Muscle of leg (tissue), 11 donors: ENCODE data around the gene RAB3GAP1. TPM values are rescaled to one million over a fixed set of nuclear protein-coding genes. Genes with fewer than 3 reads are reported as not detected.

Source experiments
- DNase-seq: peaks from one replicate; pipeline ENCODE4 v3.0.0; 2013
- H3K27ac ChIP-seq: one replicate; pipeline ENCODE4 v1.5.1; 2013; ENCODE audit warnings: mild to moderate bottlenecking, low read length, control low read depth
- H3K27me3 ChIP-seq: one replicate; pipeline ENCODE4 v1.6.1; 2013; ENCODE audit warnings: low read length; ENCODE audit not compliant: control insufficient read depth, insufficient read depth
- H3K36me3 ChIP-seq: one replicate; pipeline ENCODE4 v1.6.1; 2013; ENCODE audit warnings: low read length; ENCODE audit not compliant: control insufficient read depth, insufficient read depth
- H3K4me1 ChIP-seq: one replicate; pipeline ENCODE4 v1.6.1; 2013; ENCODE audit warnings: low read length; ENCODE audit not compliant: control insufficient read depth, insufficient read depth
- H3K4me3 ChIP-seq: one replicate; pipeline ENCODE4 v1.5.1; 2013; ENCODE audit warnings: low read length, control low read depth
- H3K9me3 ChIP-seq: replicated peaks from 2 replicates; pipeline ENCODE4 v1.6.1; 2013; ENCODE audit warnings: low read depth, low read length; ENCODE audit not compliant: control insufficient read depth
- WGBS: methylation state at CpG from one replicate; pipeline ENCODE4 v1.1.5; 2013; ENCODE audit warnings: missing lambda C conversion rate; ENCODE audit not compliant: insufficient coverage; 5-methylcytosine and 5-hydroxymethylcytosine counted together
- polyA plus RNA-seq, 8 donors: library from polyadenylated mRNA; unstranded; fragments of 120-200 nt; gene quantifications; one replicate each; pipeline versions ENCODE4 v1.2.1 to v1.2.3, GENCODE V29; 2013; ENCODE audit warnings: inconsistent platforms in 1 of 8, low replicate concordance in 1 of 8; ENCODE audit not compliant: insufficient read length in 8 of 8, insufficient read depth in 1 of 8
- total RNA-seq: library from RNA; stranded (reverse); fragments of 120-200 nt; gene quantifications from one replicate; pipeline ENCODE4 v1.2.4, GENCODE V29; 2013

RAB3GAP1 gene
- total and polyA plus RNA-seq, 9 donors, result 28.7 to 38.3 (median 33.5) TPM

DNA sequence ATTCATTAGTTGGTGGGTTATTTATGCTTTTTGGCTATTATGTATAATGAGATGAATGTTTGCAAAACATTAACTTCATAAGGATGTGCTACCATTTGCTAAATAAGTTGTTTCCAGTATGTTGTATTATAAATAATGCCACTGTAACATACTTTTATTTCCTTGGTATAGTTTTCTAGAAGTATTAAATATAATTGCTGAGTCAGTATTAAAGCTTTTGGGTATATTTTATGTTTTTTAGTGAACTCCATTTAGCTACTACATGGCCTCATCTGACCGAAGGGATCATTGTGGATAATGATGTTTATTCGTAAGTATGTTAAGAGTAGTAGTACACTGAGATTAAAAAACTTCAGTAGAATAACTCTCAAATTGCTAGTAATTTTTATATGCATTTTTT is 73.8 kb downstream of the RAB3GAP1 start:
- no peaks in the 10 kb centered on the region for H3K4me1 ChIP-seq
- no peaks in the 10 kb centered on the region for H3K27me3 ChIP-seq
- H3K27ac ChIP-seq, result no peak overlapping the region
- H3K36me3 ChIP-seq, result peaks cover 9% of the 10 kb centered on the region
- H3K4me3 ChIP-seq, result no peak overlapping the region
- DNase-seq, result no peak
- WGBS, result no CpG with 5 or more reads among the region's 2 CpGs
- no peaks in the 10 kb centered on the region for H3K9me3 ChIP-seq

GRCh38 chr2:135130751-135131150 is 78.7 kb downstream of the RAB3GAP1 start:
- WGBS, result 92% methylated on average over 2 of the region's 2 CpGs
- Histone ChIP-seq H3K36me3 (peaks cover 10% of the 10 kb centered on the region), H3K9me3 (no peaks in the 10 kb centered on the region)

GRCh38 chr2:135132314-135132713 is 80.2 kb downstream of the RAB3GAP1 start:
- WGBS, result no CpG with 5 or more reads among the region's 1 CpG
- no peaks in the 10 kb centered on the region for H3K9me3 ChIP-seq
- DNase-seq, result no peak
- H3K4me1 ChIP-seq, result no peaks in the 10 kb centered on the region
- H3K27me3 ChIP-seq, result no peaks in the 10 kb centered on the region
- H3K4me3 ChIP-seq, result no peak overlapping the region
- H3K27ac ChIP-seq, result no peak overlapping the region
- peaks cover 10% of the 10 kb centered on the region for H3K36me3 ChIP-seq

More at GRCh38 chr2:135130751-135131150, 78.7 kb downstream of the RAB3GAP1 start:
- H3K4me3 ChIP-seq, result no peak overlapping the region
- H3K4me1 ChIP-seq, result no peaks in the 10 kb centered on the region
- DNase-seq, result no peak
- no peak overlapping the region for H3K27ac ChIP-seq
- no peaks in the 10 kb centered on the region for H3K27me3 ChIP-seq

GRCh38 chr2:135140606-135141005 is 88.5 kb downstream of the RAB3GAP1 start:
- H3K4me1 ChIP-seq, result no peaks in the 10 kb centered on the region
- H3K9me3 ChIP-seq, result peaks cover 5% of the 10 kb centered on the region
- no peak for DNase-seq
- H3K4me3 ChIP-seq, result no peak overlapping the region
- H3K36me3 ChIP-seq, result peaks cover 22% of the 10 kb centered on the region
- no peaks in the 10 kb centered on the region for H3K27me3 ChIP-seq
- no peak overlapping the region for H3K27ac ChIP-seq

DNA sequence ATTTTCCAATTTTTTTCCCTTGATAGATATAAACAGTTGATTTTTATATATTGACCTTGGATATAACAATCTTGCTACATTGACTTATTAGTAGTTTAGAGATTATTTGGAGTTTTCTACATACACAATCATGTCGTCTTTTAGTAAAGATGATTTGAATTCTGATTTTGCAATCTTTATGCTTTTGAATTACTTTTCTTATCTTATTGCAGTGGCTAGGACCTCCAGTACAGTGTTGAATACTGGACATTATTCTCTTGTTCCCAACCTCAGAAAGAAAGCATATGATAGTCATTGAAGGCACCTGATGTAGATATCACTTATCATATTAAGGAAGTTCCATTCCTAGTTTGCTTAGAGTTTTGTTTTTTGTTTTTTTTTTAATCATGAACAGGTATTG is 90.2 kb downstream of the RAB3GAP1 start:
- no peak overlapping the region for H3K4me3 ChIP-seq
- H3K27ac ChIP-seq, result no peak overlapping the region
- no peaks in the 10 kb centered on the region for H3K4me1 ChIP-seq
- no peaks in the 10 kb centered on the region for H3K27me3 ChIP-seq
- H3K36me3 ChIP-seq, result peaks cover 18% of the 10 kb centered on the region
- WGBS, result no CpG with 5 or more reads among the region's 1 CpG
- peaks cover 5% of the 10 kb centered on the region for H3K9me3 ChIP-seq
- no peak for DNase-seq

- Histone ChIP-seq H3K4me3 (no peak overlapping the region), H3K36me3 (peaks cover 16% of the 10 kb centered on the region), H3K4me1 (no peaks in the 10 kb centered on the region), H3K27me3 (no peaks in the 10 kb centered on the region), H3K27ac (no peak overlapping the region), H3K9me3 (peaks cover 5% of the 10 kb centered on the region)
- WGBS, result 90% methylated on average over 2 of the region's 2 CpGs
- no peak for DNase-seq
Measured at GRCh38 chr2:135144343-135144742, 92.3 kb downstream of the RAB3GAP1 start.

- Histone ChIP-seq H3K36me3 (peaks cover 24% of the 10 kb centered on the region), H3K27ac (no peak overlapping the region), H3K4me1 (no peaks in the 10 kb centered on the region), H3K4me3 (no peak overlapping the region), H3K27me3 (no peaks in the 10 kb centered on the region), H3K9me3 (no peaks in the 10 kb centered on the region)
- DNase-seq, result no peak
- no CpG with 5 or more reads among the region's 1 CpG for WGBS
Measured at GRCh38 chr2:135149251-135149650, 97.2 kb downstream of the RAB3GAP1 start.

- H3K4me3 ChIP-seq, result no peak overlapping the region
- DNase-seq, result no peak
- no peaks in the 10 kb centered on the region for H3K9me3 ChIP-seq
- no peaks in the 10 kb centered on the region for H3K4me1 ChIP-seq
- H3K27ac ChIP-seq, result no peak overlapping the region
- WGBS, result 100% methylated on average over 1 of the region's 1 CpG
- H3K27me3 ChIP-seq, result no peaks in the 10 kb centered on the region
- H3K36me3 ChIP-seq, result peaks cover 27% of the 10 kb centered on the region
Measured at GRCh38 chr2:135150725-135151124, 98.6 kb downstream of the RAB3GAP1 start.

DNA sequence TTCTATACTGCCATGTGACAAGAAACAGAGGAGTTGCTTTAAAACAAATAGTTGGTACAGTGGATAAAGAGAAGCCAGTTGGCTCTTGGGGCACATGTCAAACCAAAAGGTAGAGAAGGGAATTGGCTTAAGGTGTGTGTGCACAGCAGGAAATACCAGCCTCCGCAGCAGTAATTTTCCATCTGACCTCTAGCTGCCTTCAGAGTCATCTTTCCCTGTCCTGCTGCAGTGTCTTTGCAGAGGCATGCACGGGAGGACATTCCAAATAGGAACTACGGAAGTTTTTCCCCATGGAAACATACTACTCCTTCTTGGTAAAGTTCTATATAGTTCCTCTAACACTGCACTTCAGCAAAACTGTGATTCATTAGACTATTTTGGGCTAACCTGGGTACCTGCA is 99.5 kb downstream of the RAB3GAP1 start:
- Histone ChIP-seq H3K4me3 (no peak overlapping the region), H3K9me3 (no peaks in the 10 kb centered on the region), H3K4me1 (no peaks in the 10 kb centered on the region), H3K27ac (no peak overlapping the region), H3K27me3 (no peaks in the 10 kb centered on the region), H3K36me3 (peaks cover 29% of the 10 kb centered on the region)
- DNase-seq, result no peak
- WGBS, result 71% methylated on average over 1 of the region's 3 CpGs

- Histone ChIP-seq H3K4me1 (no peaks in the 10 kb centered on the region), H3K36me3 (peaks cover 33% of the 10 kb centered on the region), H3K27me3 (no peaks in the 10 kb centered on the region), H3K4me3 (no peak overlapping the region), H3K9me3 (no peaks in the 10 kb centered on the region), H3K27ac (no peak overlapping the region)
- WGBS, result no CpG with 5 or more reads among the region's 1 CpG
- no peak for DNase-seq
Measured at GRCh38 chr2:135152361-135152760, 100.3 kb downstream of the RAB3GAP1 start.

GRCh38 chr2:135154962-135155361 is 102.9 kb downstream of the RAB3GAP1 start:
- no peak for DNase-seq
- Histone ChIP-seq H3K27ac (no peak overlapping the region), H3K36me3 (peaks cover 40% of the 10 kb centered on the region), H3K4me3 (no peak overlapping the region), H3K4me1 (no peaks in the 10 kb centered on the region), H3K27me3 (no peaks in the 10 kb centered on the region), H3K9me3 (no peaks in the 10 kb centered on the region)
